Measurements from ENCODE around the gene ITGA1. TPM values are rescaled to one million over a fixed set of nuclear protein-coding genes. Genes with fewer than 3 reads are reported as not detected.

Gene ITGA1
- total RNA-seq, 1 donor: 31.8 TPM

DNA sequence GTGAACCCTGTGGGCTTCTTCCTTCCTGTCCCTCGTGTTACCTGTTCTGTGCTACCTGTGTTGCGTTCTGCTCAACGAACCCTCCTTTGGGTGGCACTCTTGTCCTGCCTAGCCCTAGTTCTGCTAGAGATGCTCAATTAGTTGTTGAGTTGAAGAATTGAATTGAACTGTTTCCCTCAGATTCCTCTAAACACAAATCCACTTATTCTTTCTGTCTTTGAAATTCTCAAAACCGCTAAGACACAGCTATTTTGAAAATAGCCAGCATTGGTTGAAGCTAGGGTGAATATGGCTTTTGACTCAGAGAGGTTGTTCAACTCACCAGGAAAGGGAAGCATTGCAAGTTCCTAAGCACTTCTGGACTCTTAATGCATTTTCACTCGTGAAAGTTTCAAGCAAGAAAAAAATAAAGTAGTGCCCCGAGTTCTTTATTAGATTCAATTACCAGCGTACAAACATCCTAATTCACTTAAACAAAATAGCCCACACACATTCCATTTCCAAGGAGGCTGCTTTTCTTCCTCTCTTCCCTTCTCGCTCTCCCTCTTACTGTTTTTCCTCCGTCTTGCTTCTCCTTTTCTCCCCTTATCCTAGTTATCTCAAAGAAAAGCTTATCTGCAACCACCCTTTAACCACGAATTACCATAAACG is 642 bp upstream of the ITGA1 start:
- Histone ChIP-seq H3K4me1 (ENCODE audit: insufficient read depth, low read length) (peaks cover 22% of the 10 kb centered on the region), H3K4me2 (ENCODE audit: insufficient read depth, low read length) (peak overlapping the region; percentile 94), H3K27ac (ENCODE audit: low read depth, low read length) (no peak overlapping the region), H4K20me1 (ENCODE audit: insufficient read depth, low read length) (no peaks in the 10 kb centered on the region), H2AFZ (ENCODE audit: low read length) (peak overlapping the region; percentile 96), H3K79me2 (ENCODE audit: insufficient read depth, low read length) (peaks cover 4% of the 10 kb centered on the region), H3K9me3 (ENCODE audit: low read depth, low read length) (no peaks in the 10 kb centered on the region), H3K27me3 (ENCODE audit: insufficient read depth, low read length) (no peaks in the 10 kb centered on the region), H3K36me3 (ENCODE audit: insufficient read depth, low read length) (no peaks in the 10 kb centered on the region), H3K4me3 (ENCODE audit: insufficient read depth, low read length) (peak overlapping the region; percentile 85)
- TF ChIP-seq, protein P1, sequence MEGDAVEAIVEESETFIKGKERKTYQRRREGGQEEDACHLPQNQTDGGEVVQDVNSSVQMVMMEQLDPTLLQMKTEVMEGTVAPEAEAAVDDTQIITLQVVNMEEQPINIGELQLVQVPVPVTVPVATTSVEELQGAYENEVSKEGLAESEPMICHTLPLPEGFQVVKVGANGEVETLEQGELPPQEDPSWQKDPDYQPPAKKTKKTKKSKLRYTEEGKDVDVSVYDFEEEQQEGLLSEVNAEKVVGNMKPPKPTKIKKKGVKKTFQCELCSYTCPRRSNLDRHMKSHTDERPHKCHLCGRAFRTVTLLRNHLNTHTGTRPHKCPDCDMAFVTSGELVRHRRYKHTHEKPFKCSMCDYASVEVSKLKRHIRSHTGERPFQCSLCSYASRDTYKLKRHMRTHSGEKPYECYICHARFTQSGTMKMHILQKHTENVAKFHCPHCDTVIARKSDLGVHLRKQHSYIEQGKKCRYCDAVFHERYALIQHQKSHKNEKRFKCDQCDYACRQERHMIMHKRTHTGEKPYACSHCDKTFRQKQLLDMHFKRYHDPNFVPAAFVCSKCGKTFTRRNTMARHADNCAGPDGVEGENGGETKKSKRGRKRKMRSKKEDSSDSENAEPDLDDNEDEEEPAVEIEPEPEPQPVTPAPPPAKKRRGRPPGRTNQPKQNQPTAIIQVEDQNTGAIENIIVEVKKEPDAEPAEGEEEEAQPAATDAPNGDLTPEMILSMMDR (IDR thresholded peaks at IDR 0.05; ENCODE audit: extremely low read depth, low read depth, low read length): no peak
- peak; percentile 80 for DNase-seq (ENCODE audit: insufficient read length, low spot score, missing footprints)

DNA sequence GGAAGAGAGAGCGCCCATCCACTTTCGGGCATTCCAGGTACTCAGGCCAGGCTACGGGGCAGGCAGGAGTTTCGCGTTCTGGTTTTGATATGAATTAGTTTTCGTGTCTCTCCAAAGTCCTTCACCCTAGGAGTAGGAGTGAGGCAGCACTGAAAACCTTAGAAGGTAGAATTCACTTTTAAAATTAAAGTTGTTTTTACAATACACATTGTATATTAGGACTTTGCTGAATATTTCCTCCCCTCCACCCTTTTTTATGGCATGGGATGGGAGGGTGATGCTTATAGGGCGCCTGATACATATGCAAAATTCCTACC is 747 bp downstream of the ITGA1 start:
- TF ChIP-seq, protein P1 (IDR thresholded peaks at IDR 0.05; ENCODE audit: extremely low read depth, low read depth, low read length): no peak
- Histone ChIP-seq H3K27me3 (ENCODE audit: insufficient read depth, low read length) (no peaks in the 10 kb centered on the region), H3K9me3 (ENCODE audit: low read depth, low read length) (no peaks in the 10 kb centered on the region), H3K27ac (ENCODE audit: low read depth, low read length) (peak overlapping the region; percentile 76), H4K20me1 (ENCODE audit: insufficient read depth, low read length) (no peaks in the 10 kb centered on the region), H2AFZ (ENCODE audit: low read length) (peak overlapping the region; percentile 96), H3K79me2 (ENCODE audit: insufficient read depth, low read length) (peaks cover 4% of the 10 kb centered on the region), H3K4me3 (ENCODE audit: insufficient read depth, low read length) (peak overlapping the region; percentile 85), H3K36me3 (ENCODE audit: insufficient read depth, low read length) (no peaks in the 10 kb centered on the region), H3K4me2 (ENCODE audit: insufficient read depth, low read length) (peak overlapping the region; percentile 94), H3K4me1 (ENCODE audit: insufficient read depth, low read length) (peaks cover 16% of the 10 kb centered on the region)
- peak; percentile 59 for DNase-seq (ENCODE audit: insufficient read length, low spot score, missing footprints)

DNA sequence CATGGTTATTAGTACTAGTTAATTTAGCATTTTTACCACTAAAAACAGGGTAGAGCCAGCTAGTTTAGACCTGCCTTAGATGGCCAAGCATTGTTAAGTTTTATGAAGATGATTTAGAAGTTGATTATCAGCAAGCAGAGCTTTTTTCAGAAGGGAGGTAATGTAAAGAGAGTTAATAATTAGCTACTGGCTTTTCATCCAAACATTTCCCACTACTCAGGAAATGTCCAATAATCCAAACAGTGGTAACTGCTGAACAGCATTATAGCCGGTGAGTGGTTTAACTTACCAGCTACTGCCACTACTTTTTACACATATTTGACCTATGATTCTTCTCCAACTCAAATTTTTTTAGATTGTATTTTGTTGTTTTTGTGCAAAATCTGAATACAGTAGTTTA is 1.7 kb downstream of the ITGA1 start:
- peak overlapping the region; percentile 85 for H3K4me3 ChIP-seq (ENCODE audit: insufficient read depth, low read length)
- DNase-seq (ENCODE audit: insufficient read length, low spot score, missing footprints): no peak
- peaks cover 11% of the 10 kb centered on the region for H3K4me1 ChIP-seq (ENCODE audit: insufficient read depth, low read length)
- TF ChIP-seq, protein P1 (IDR thresholded peaks at IDR 0.05; ENCODE audit: extremely low read depth, low read depth, low read length): no peak
- H3K27me3 ChIP-seq (ENCODE audit: insufficient read depth, low read length): no peaks in the 10 kb centered on the region
- no peak overlapping the region for H3K27ac ChIP-seq (ENCODE audit: low read depth, low read length)
- peak overlapping the region; percentile 94 for H3K4me2 ChIP-seq (ENCODE audit: insufficient read depth, low read length)
- no peaks in the 10 kb centered on the region for H3K36me3 ChIP-seq (ENCODE audit: insufficient read depth, low read length)
- peaks cover 4% of the 10 kb centered on the region for H3K79me2 ChIP-seq (ENCODE audit: insufficient read depth, low read length)
- H3K9me3 ChIP-seq (ENCODE audit: low read depth, low read length): no peaks in the 10 kb centered on the region
- H4K20me1 ChIP-seq (ENCODE audit: insufficient read depth, low read length): no peaks in the 10 kb centered on the region
- H2AFZ ChIP-seq (ENCODE audit: low read length): no peak overlapping the region

DNA sequence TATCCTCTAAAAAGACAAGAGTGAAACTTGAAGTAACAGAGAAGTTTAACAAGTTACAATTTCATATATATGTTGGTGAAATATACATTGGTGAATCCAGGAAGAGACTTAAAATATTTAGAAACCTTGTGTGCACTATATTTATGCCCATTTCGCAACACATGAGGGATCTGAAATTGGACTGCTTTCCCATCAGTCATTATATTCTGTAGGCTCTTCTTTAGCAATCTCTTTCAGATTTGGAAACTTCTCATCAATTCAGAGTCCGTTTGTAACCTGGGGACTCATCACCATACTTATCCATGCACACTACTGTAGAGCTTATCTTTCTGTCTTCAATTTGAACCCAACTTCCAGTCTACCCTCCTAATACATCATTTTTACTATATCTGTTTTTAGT is 2.1 kb downstream of the ITGA1 start:
- Histone ChIP-seq H3K79me2 (ENCODE audit: insufficient read depth, low read length) (peaks cover 4% of the 10 kb centered on the region), H3K4me3 (ENCODE audit: insufficient read depth, low read length) (no peak overlapping the region), H3K4me1 (ENCODE audit: insufficient read depth, low read length) (peaks cover 11% of the 10 kb centered on the region), H3K27me3 (ENCODE audit: insufficient read depth, low read length) (no peaks in the 10 kb centered on the region), H3K36me3 (ENCODE audit: insufficient read depth, low read length) (no peaks in the 10 kb centered on the region), H2AFZ (ENCODE audit: low read length) (no peak overlapping the region), H4K20me1 (ENCODE audit: insufficient read depth, low read length) (no peaks in the 10 kb centered on the region), H3K9me3 (ENCODE audit: low read depth, low read length) (no peaks in the 10 kb centered on the region), H3K27ac (ENCODE audit: low read depth, low read length) (no peak overlapping the region), H3K4me2 (ENCODE audit: insufficient read depth, low read length) (no peak overlapping the region)
- no peak for DNase-seq (ENCODE audit: insufficient read length, low spot score, missing footprints)
- TF ChIP-seq, protein P1 (IDR thresholded peaks at IDR 0.05; ENCODE audit: extremely low read depth, low read depth, low read length): no peak

Measured in osteoblast (primary cell).